Measurements from ENCODE around the gene LRMDA. TPM values are rescaled to one million over a fixed set of nuclear protein-coding genes. Genes with fewer than 3 reads are reported as not detected.

LRMDA gene
- total and polyA plus RNA-seq, 2 of the 4 experiments (the other 2 are of a cell fraction) = 0.07 TPM; not detected in 1

GRCh38 chr10:75936841-75937240 is 505.4 kb downstream of the LRMDA start:
- no peak overlapping the region for H3K4me2 ChIP-seq (ENCODE audit: low read depth, low read length)
- H3K4ac ChIP-seq (ENCODE audit: low read depth, low read length) = no peak overlapping the region
- no peaks in the 10 kb centered on the region for H3K79me1 ChIP-seq (ENCODE audit: low read depth in 1 of 2, low read length in 2 of 2)
- ChIA-PET POLR2A (ENCODE audit: unreplicated experiment) (no interaction called here), CTCF (interaction anchor here (2.1 kb wide), 1 partner anchor 10 kb away, joined by 6 read pairs; no protein-coding TSS in a partner anchor)
- no peak overlapping the region for H2AK9ac ChIP-seq (replicated peaks; ENCODE audit: low read depth, low read length, poor library complexity)
- H4K5ac ChIP-seq (ENCODE audit: low read depth, low read length) = no peak overlapping the region
- H3K4me3 ChIP-seq (ENCODE audit: insufficient read depth, low read depth, low read length) = no peak overlapping the region
- no peak overlapping the region for H3K18ac ChIP-seq (ENCODE audit: low read depth, low read length)
- no peak overlapping the region for H3K23ac ChIP-seq (ENCODE audit: low read depth, low read length)
- no peaks in the 10 kb centered on the region for H3K9me3 ChIP-seq (ENCODE audit: control insufficient read depth, insufficient read depth, low read length)
- no peak overlapping the region for H4K8ac ChIP-seq (ENCODE audit: low read depth in 2 of 2, low read length in 2 of 2)
- peaks cover 10% of the 10 kb centered on the region; the same call in 1 of the 2 replicates for H3K27me3 ChIP-seq (ENCODE audit: control insufficient read depth, insufficient read depth, low read length)
- H2BK120ac ChIP-seq (ENCODE audit: low read depth, low read length) = no peak overlapping the region
- intact Hi-C loops (cut with micrococcal nuclease) = no loop called here
- H4K20me1 ChIP-seq (ENCODE audit: insufficient read depth, low read length) = no peaks in the 10 kb centered on the region
- no peak overlapping the region for H2AFZ ChIP-seq (replicated peaks; ENCODE audit: low read length, poor library complexity)
- H3K56ac ChIP-seq (ENCODE audit: extremely low read depth, insufficient read depth, low read length) = no peak overlapping the region
- no peak for ATAC-seq (ENCODE audit: low read depth)
- H3K9me1 ChIP-seq (ENCODE audit: insufficient read depth, low read length) = no peaks in the 10 kb centered on the region
- no peak overlapping the region for H3K14ac ChIP-seq (replicated peaks; ENCODE audit: low read depth, low read length)
- TF ChIP-seq MAFK (IDR thresholded peaks at IDR 0.05; ENCODE audit: low read depth, low read length) = 0 out of 2 replicates have a peak, but pooled peaks have one; percentile 40
- TF ChIP-seq NFE2L2 (IDR thresholded peaks at IDR 0.05; ENCODE audit: low read depth, low read length) = no peak
- no TSS peak for BruUV-seq (replicated peaks)
- no peak for DNase-seq
- H3K9ac ChIP-seq (ENCODE audit: low read depth, low read length) = no peak overlapping the region
- in situ Hi-C loops (cut with MboI; ENCODE audit: low sequenced_read_pairs) = no loop called here
- no peak overlapping the region for H4K91ac ChIP-seq (ENCODE audit: insufficient read depth, low read depth, low read length)
- H2AK5ac ChIP-seq (ENCODE audit: low read depth, low read length) = no peak overlapping the region
- H2BK5ac ChIP-seq (ENCODE audit: low read depth, low read length, poor library complexity, severe bottlenecking) = no peak overlapping the region
- no CpG with 5 or more reads among the region's 2 CpGs for WGBS, 2 experiments (ENCODE audit: extremely low coverage in 2 of 2, insufficient read length in 1 of 2)
- no peak overlapping the region for H2BK20ac ChIP-seq (ENCODE audit: low read depth, low read length)
- no peak overlapping the region for H3K27ac ChIP-seq (ENCODE audit: insufficient read depth, low read length)
- dilution Hi-C loops (cut with HindIII; ENCODE audit: low sequenced_read_pairs, unreplicated experiment) = no loop called here
- no peaks in the 10 kb centered on the region for H3K4me1 ChIP-seq (ENCODE audit: control insufficient read depth, insufficient read depth, low read length)
- H3K36me3 ChIP-seq (ENCODE audit: control insufficient read depth, insufficient read depth, low read length) = no peaks in the 10 kb centered on the region
- no peak overlapping the region for H2BK15ac ChIP-seq (ENCODE audit: low read depth, low read length)

Measured in IMR-90 (cell line).